Transverse colon (tissue), 4 donors: ENCODE results near the gene APOL3. TPM values are rescaled to one million over a fixed set of nuclear protein-coding genes. Genes with fewer than 3 reads are reported as not detected.
A peak's percentile ranks its signal among the peaks of the same experiment; 100 is the strongest.
"Not testable (repeated sequence)": the region's sequence is repeated elsewhere in the genome, so short reads cannot be mapped to it uniquely, and the experiment has no call there.

Experiments used
- DNase-seq: peaks from one replicate; pipeline ENCODE4 v3.0.0-alpha.2; 2019
- H3K27ac ChIP-seq, 4 donors: fragments of 200-600 bp; sonication (generic); 2 replicates each; pipeline ENCODE4 v1.5.1; 2016 to 2018; ENCODE audit warnings: inconsistent platforms in 4 of 4
- H3K27me3 ChIP-seq: fragments of 200-600 bp; sonication (generic); 2 replicates; pipeline ENCODE4 v1.5.1; 2017; ENCODE audit warnings: inconsistent platforms
- H3K36me3 ChIP-seq, 4 donors: fragments of 200-600 bp; sonication (generic); 2 replicates each; pipeline ENCODE4 v1.5.1; 2017 to 2019; ENCODE audit warnings: inconsistent platforms in 4 of 4
- H3K4me1 ChIP-seq, 4 donors: fragments of 200-600 bp; sonication (generic); 2 replicates each; pipeline ENCODE4 v1.5.1; 2017 to 2020; ENCODE audit warnings: inconsistent platforms in 4 of 4
- H3K4me3 ChIP-seq, 4 donors: fragments of 200-600 bp; sonication (generic); 1 replicate in 1 of 4; 2 replicates in 3 of 4; pipeline versions ENCODE4 v1.5.1 to v1.6.1; 2017 to 2019; ENCODE audit warnings: inconsistent platforms in 4 of 4
- H3K9me3 ChIP-seq, 2 donors: fragments of 200-600 bp; sonication (generic); 2 replicates each; pipeline ENCODE4 v1.5.1; 2017 to 2019; ENCODE audit warnings: inconsistent platforms in 2 of 2
- EP300 ChIP-seq: sonication (generic); formaldehyde crosslinking; IDR thresholded peaks from one replicate; pipeline ENCODE4 v1.6.1; 2017; ENCODE audit warnings: antibody characterized with exemption, low read depth
- POLR2A ChIP-seq: fragments of 450-650 bp; IDR thresholded peaks from one replicate; pipeline ENCODE4 v1.6.1; 2016; ENCODE audit warnings: antibody characterized with exemption, mild to moderate bottlenecking, moderate library complexity
- POLR2AphosphoS5 ChIP-seq, 3 donors: sonication (generic); formaldehyde crosslinking; IDR thresholded peaks; one replicate each; pipeline ENCODE4 v1.6.1; 2016; ENCODE audit warnings: antibody characterized with exemption in 3 of 3
- WGBS, 2 donors: methylation state at CpG; one replicate each; pipeline ENCODE4 v1.1.5; 2018; ENCODE audit warnings: low coverage in 1 of 2; 5-methylcytosine and 5-hydroxymethylcytosine counted together
- in situ Hi-C, 4 donors: fragments of 200-750 bp; cut with MboI; loops; one replicate each; pipeline versions ENCODE4 v1.15.0 to v1.15.1; 2017; ENCODE audit warnings: low sequenced_read_pairs in 3 of 4, low pct_ligation_motif_present in 1 of 4, low pct_unique_long_range_greater_than_20kb in 1 of 4
- intact Hi-C: fragments of 100-400 bp; cut with DNase I; formaldehyde crosslinking; loops from one replicate; pipeline ENCODE4 v1.15.1; 2023; ENCODE audit warnings: low total_unique reads
- total RNA-seq, 4 donors: library from RNA; depleted of rRNA; stranded (reverse); fragments of >200 nt; gene quantifications; one replicate each; pipeline ENCODE4 v1.1.0, GENCODE V29; 2016
- TF ChIP-seq, protein P1 (sequence below), 5 experiments: fragments of 200-600 bp in 3 of 5; fragments of 450-650 bp in 2 of 5; sonication (generic) in 3 of 5; IDR thresholded peaks; 1 replicate in 2 of 5; 2 replicates in 3 of 5; pipeline ENCODE4 v1.5.1; 2016 to 2017; ENCODE audit warnings: antibody characterized with exemption in 5 of 5, inconsistent platforms in 3 of 5, mild to moderate bottlenecking in 2 of 5, moderate library complexity in 1 of 5

APOL3 gene
- total RNA-seq, 4 donors from 2014 or later: 8.7 to 53.9 (median 19.4) TPM

DNA sequence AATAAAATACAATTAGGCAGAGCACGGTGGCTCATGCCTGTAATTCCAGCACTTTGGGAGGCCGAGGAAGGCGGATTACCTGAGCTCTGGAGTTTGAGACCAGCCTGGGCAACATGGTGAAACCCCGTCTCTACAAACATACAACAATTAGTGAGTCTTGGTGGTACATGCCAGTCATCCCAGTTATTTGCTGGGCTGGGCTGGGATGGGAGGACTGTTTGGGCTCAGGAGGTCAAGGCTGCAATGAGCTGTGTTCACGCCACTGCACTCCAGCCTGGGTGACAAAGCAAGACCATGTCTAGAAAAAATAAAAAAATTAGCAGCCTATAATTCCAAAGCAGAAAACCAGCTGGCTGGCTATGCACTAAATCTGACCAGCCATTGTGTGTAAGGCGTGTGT, 35.1 kb downstream of the APOL3 start:
- in situ Hi-C loops: loop anchor here in 2 of 4 donors (10.0 kb wide), 4 partner anchors 191 to 771 kb away; no protein-coding TSS in a partner anchor
- TF ChIP-seq POLR2A (no peak), POLR2AphosphoS5 (IDR thresholded peaks at IDR 0.05) (no peak), EP300 (no peak)
- TF ChIP-seq, protein P1, sequence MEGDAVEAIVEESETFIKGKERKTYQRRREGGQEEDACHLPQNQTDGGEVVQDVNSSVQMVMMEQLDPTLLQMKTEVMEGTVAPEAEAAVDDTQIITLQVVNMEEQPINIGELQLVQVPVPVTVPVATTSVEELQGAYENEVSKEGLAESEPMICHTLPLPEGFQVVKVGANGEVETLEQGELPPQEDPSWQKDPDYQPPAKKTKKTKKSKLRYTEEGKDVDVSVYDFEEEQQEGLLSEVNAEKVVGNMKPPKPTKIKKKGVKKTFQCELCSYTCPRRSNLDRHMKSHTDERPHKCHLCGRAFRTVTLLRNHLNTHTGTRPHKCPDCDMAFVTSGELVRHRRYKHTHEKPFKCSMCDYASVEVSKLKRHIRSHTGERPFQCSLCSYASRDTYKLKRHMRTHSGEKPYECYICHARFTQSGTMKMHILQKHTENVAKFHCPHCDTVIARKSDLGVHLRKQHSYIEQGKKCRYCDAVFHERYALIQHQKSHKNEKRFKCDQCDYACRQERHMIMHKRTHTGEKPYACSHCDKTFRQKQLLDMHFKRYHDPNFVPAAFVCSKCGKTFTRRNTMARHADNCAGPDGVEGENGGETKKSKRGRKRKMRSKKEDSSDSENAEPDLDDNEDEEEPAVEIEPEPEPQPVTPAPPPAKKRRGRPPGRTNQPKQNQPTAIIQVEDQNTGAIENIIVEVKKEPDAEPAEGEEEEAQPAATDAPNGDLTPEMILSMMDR (IDR thresholded peaks at IDR 0.05): no peak

DNA sequence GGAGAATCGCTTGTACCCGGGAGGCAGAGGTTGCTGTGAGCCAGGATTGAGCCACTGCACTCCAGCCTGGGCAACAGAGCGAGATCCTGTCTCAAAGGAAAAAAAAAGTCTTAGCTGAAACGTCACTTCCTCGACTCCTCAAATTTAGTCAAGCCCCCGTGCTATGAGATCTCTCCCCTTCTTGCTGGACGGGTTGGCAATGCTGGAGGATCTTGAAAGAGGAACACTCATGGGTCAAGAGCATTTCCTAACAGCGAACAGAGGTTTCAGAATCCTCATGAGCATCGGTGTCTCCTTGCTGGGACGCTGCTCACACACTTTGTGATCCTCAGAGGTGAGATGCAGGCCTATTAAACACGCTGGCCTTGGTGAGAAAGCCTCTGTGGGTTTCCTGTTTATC, 35.9 kb downstream of the APOL3 start:
- no peak for TF ChIP-seq POLR2AphosphoS5 (IDR thresholded peaks at IDR 0.05)
- TF ChIP-seq POLR2A: no peak
- no peak for TF ChIP-seq EP300
- TF ChIP-seq, protein P1 (IDR thresholded peaks at IDR 0.05): no peak
- in situ Hi-C loops: loop anchor here in 3 of 4 donors (5.0 to 25.0 kb wide), 8 partner anchors 57 to 770 kb away; partner anchors contain the start of genes APOL6 (in 1 of the 3), MB (in 1 of the 3) and MCM5 (in 1 of the 3)

More for the DNA sequence above, 35.1 kb downstream of the APOL3 start:
- WGBS, 2 donors: 78 to 91% methylated on average over 5 to 6 of the region's 6 CpGs
- DNase-seq: no peak
- Histone ChIP-seq H3K36me3 (no peaks in the 10 kb centered on the region), H3K4me1 (peaks cover 0 to 11% (median 2%) of the 10 kb centered on the region in 4 donors), H3K27ac (no peak overlapping the region), H3K4me3 (no peak overlapping the region), H3K27me3 (peaks cover 8% of the 10 kb centered on the region), H3K9me3 (no peaks in the 10 kb centered on the region)
- intact Hi-C loops: loop anchor here (10.0 kb wide), 1 partner anchor 201 kb away; no protein-coding TSS in a partner anchor

DNA sequence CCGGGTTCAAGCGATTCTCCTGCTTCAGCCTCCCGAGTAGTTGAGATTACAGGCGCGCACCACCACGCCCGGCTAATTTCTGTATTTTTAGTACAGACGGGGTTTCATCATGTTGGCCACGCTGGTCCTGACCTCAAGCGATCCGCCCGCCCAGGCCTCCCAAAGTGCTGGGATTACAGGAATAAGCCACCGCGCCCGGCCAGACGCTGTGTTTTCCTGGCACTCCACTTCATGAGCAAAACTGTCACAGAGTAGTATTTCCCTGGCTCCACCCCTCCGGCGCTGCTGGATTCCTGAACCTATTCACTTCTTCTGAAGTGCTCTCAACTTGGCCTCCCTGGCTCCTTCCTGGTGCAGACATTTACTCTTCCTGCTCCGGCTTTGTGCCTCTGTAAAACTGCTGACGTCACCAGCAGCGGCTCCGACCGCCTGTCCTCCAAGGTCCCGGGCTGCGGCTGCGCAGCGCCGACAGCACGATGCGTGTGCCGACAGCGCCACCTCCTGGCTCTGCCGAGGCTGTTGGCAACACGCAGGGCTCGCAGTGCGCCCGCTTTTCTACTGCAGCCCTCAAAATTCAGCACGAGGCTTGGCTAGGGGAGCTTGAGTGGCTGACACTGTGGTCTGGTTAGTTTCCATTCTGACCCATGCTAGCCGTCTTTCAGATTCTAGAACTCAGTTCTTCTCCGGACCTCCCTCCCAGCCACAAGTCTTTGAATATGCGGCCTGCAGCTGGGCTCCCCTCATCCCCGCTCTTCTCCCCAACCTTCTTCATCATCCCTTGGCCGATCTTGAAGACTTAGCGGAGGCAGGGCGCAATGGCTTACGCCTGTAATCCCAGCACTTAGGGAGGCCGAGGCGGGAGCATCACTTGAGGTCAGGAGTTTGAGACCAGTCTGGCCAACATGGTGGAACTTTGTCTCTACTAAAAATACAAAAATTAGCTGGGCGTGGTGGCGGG, 36.6 kb downstream of the APOL3 start:
- in situ Hi-C loops (loop anchor here in 3 of 4 donors (5.0 to 25.0 kb wide), 8 partner anchors 57 to 769 kb away; partner anchors contain the start of genes APOL6 (in 1 of the 3), MB (in 1 of the 3) and MCM5 (in 1 of the 3)), intact Hi-C loops (loop anchor here (2.0 to 10.0 kb wide), 3 partner anchors 55 to 497 kb away; no protein-coding TSS in a partner anchor)
- DNase-seq: peak; percentile 96
- H3K4me1 ChIP-seq: peaks cover 0 to 11% (median 2%) of the 10 kb centered on the region in 4 donors
- TF ChIP-seq POLR2A (peak; percentile 49), POLR2AphosphoS5 (IDR thresholded peaks at IDR 0.05) (peak; percentile 55 to 65 (median 57)), EP300 (peak; percentile 85)
- TF ChIP-seq, protein P1 (IDR thresholded peaks at IDR 0.05): peak; percentile 95 to 99 (median 98)
- H3K27ac ChIP-seq: peak overlapping the region; percentile 82 to 88 (median 86)
- no peaks in the 10 kb centered on the region for H3K36me3 ChIP-seq
- 26 to 73% methylated on average over 11 to 49 of the region's 50 CpGs for WGBS, 2 donors
- no peaks in the 10 kb centered on the region for H3K9me3 ChIP-seq
- H3K4me3 ChIP-seq: peak overlapping the region in 2 of 4 donors; percentile 6 to 35
- H3K27me3 ChIP-seq: peaks cover 5% of the 10 kb centered on the region

More for the DNA sequence above, 35.9 kb downstream of the APOL3 start:
- Histone ChIP-seq H3K4me1 (peaks cover 0 to 11% (median 2%) of the 10 kb centered on the region in 4 donors), H3K4me3 (no peak overlapping the region), H3K9me3 (no peaks in the 10 kb centered on the region), H3K36me3 (no peaks in the 10 kb centered on the region), H3K27me3 (peaks cover 5% of the 10 kb centered on the region), H3K27ac (peak overlapping the region in 1 of 4 donors; percentile 86)
- intact Hi-C loops: loop anchor here (5.0 to 10.0 kb wide), 2 partner anchors 200 to 497 kb away; no protein-coding TSS in a partner anchor
- DNase-seq: no peak
- WGBS, 2 donors: 71% methylated on average over 11 of the region's 11 CpGs; no CpG with 5 or more reads in 1 of the 2 donors

DNA sequence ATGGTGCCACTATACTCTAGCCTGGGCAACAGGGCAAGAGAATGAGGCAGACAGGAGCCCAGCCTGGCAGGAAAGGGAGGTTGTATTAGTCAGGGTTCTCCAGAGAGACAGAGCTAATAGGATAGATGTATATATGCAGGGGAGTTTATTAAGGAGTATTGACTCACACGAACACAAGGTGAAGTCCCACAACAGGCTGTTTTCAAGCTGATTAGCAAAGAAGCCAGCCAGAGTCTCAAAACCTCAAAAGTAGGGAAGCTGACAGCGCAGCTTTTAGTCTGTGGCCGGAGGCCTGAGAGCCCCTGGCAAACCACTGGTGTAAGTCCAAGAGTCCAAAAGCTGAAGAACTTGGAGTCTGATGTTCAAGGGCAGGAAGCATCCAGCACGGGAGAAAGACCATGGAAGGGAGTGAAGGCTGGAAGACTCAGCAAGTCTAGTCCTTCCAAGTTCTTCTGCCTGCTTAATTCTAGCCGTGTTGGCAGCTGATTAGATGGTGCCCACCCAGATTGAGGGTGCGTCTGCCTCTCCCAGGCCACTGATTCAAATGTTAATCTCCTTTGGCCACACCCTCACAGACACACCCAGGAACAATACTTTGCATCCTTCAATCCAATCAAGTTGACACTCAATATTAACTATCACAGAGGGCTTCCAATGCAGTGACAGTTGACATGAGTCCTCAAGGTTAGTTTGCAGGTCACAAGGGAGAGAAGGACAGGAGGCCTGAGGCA, 39.8 kb downstream of the APOL3 start:
- peaks cover 0 to 11% (median 2%) of the 10 kb centered on the region in 4 donors for H3K4me1 ChIP-seq
- H3K4me3 ChIP-seq, H3K36me3 ChIP-seq, H3K27ac ChIP-seq, H3K27me3 ChIP-seq, DNase-seq, H3K9me3 ChIP-seq: not testable (repeated sequence)
- WGBS, 2 donors: 43 to 65% methylated on average over 1 to 6 of the region's 6 CpGs
- intact Hi-C loops: loop anchor here (5.0 to 10.0 kb wide), 2 partner anchors 196 to 493 kb away; no protein-coding TSS in a partner anchor
- in situ Hi-C loops: loop anchor here in 3 of 4 donors (5.0 to 25.0 kb wide), 8 partner anchors 53 to 766 kb away; partner anchors contain the start of genes APOL6 (in 1 of the 3), MB (in 1 of the 3) and MCM5 (in 1 of the 3)
